Mesodermal cell (in vitro differentiated cells): ENCODE results near the gene PPP1R15B.

Experiments used
- H3K27ac ChIP-seq: 2 replicates; pipeline ENCODE4 v1.7.0; 2013; ENCODE audit warnings: mild to moderate bottlenecking, low read depth, low read length, moderate library complexity; ENCODE audit not compliant: severe bottlenecking
- H3K36me3 ChIP-seq: 2 replicates; pipeline ENCODE4 v1.7.1; 2013; ENCODE audit warnings: mild to moderate bottlenecking, low read length, moderate library complexity; ENCODE audit not compliant: control insufficient read depth, insufficient read depth
- H3K4me1 ChIP-seq: one replicate; pipeline ENCODE4 v1.7.1; 2013; ENCODE audit warnings: mild to moderate bottlenecking, low read length; ENCODE audit not compliant: insufficient read depth, control insufficient read depth, poor library complexity, severe bottlenecking
- H3K4me3 ChIP-seq: 2 replicates; pipeline ENCODE4 v1.7.0; 2013; ENCODE audit warnings: low read length, control low read depth, mild to moderate bottlenecking; ENCODE audit not compliant: insufficient read depth, poor library complexity, severe bottlenecking; ENCODE audit errors: extremely low read depth
- H3K9me3 ChIP-seq: 2 replicates; pipeline ENCODE4 v1.7.1; 2013; ENCODE audit warnings: mild to moderate bottlenecking, low read length, moderate library complexity; ENCODE audit not compliant: control insufficient read depth
- WGBS, 2 experiments: methylation state at CpG; one replicate each; pipeline ENCODE4 v1.1.5; 2013; ENCODE audit warnings: missing lambda C conversion rate in 2 of 2; ENCODE audit not compliant: insufficient coverage in 2 of 2; 5-methylcytosine and 5-hydroxymethylcytosine counted together

PPP1R15B gene

GRCh38 chr1:204418174-204419063, 6.8 kb upstream of the PPP1R15B start:
- Histone ChIP-seq H3K4me3 (no peak overlapping the region), H3K4me1 (peaks cover 30% of the 10 kb centered on the region), H3K9me3 (no peaks in the 10 kb centered on the region), H3K27ac (peak overlapping the region; percentile 94), H3K36me3 (peaks cover 16% of the 10 kb centered on the region)
- WGBS, 2 experiments = 92 to 99% methylated on average over 7 to 10 of the region's 10 CpGs

- no peak overlapping the region for H3K4me3 ChIP-seq
- 59 to 71% methylated on average over 8 of the region's 10 CpGs for WGBS, 2 experiments
- H3K4me1 ChIP-seq = peaks cover 30% of the 10 kb centered on the region
- no peaks in the 10 kb centered on the region for H3K9me3 ChIP-seq
- H3K27ac ChIP-seq = peak overlapping the region; percentile 94
- H3K36me3 ChIP-seq = peaks cover 10% of the 10 kb centered on the region
Measured at GRCh38 chr1:204417074-204417997, 5.7 kb upstream of the PPP1R15B start.

GRCh38 chr1:204416589-204417073, 5.0 kb upstream of the PPP1R15B start:
- peak overlapping the region; percentile 94 for H3K27ac ChIP-seq
- H3K9me3 ChIP-seq = no peaks in the 10 kb centered on the region
- H3K36me3 ChIP-seq = peaks cover 8% of the 10 kb centered on the region
- peaks cover 30% of the 10 kb centered on the region for H3K4me1 ChIP-seq
- H3K4me3 ChIP-seq = no peak overlapping the region

GRCh38 chr1:204415351-204415750, 3.7 kb upstream of the PPP1R15B start:
- Histone ChIP-seq H3K9me3 (no peaks in the 10 kb centered on the region), H3K4me3 (no peak overlapping the region), H3K27ac (no peak overlapping the region), H3K36me3 (peaks cover 4% of the 10 kb centered on the region), H3K4me1 (peaks cover 26% of the 10 kb centered on the region)
- 100% methylated on average over 1 of the region's 3 CpGs; no CpG with 5 or more reads in 1 of the 2 experiments for WGBS, 2 experiments

- no peak overlapping the region for H3K27ac ChIP-seq
- no peaks in the 10 kb centered on the region for H3K9me3 ChIP-seq
- H3K4me1 ChIP-seq = peaks cover 24% of the 10 kb centered on the region
- no peak overlapping the region for H3K4me3 ChIP-seq
- peaks cover 9% of the 10 kb centered on the region for H3K36me3 ChIP-seq
Measured at GRCh38 chr1:204414016-204414415, 2.4 kb upstream of the PPP1R15B start.

GRCh38 chr1:204413170-204413535, 1.5 kb upstream of the PPP1R15B start:
- 100% methylated on average over 1 of the region's 1 CpG; no CpG with 5 or more reads in 1 of the 2 experiments for WGBS, 2 experiments
- Histone ChIP-seq H3K27ac (no peak overlapping the region), H3K4me3 (no peak overlapping the region), H3K4me1 (peaks cover 17% of the 10 kb centered on the region), H3K36me3 (peaks cover 13% of the 10 kb centered on the region), H3K9me3 (no peaks in the 10 kb centered on the region)

- WGBS, 2 experiments = 1 to 2% methylated on average over 33 of the region's 38 CpGs
- H3K9me3 ChIP-seq = no peaks in the 10 kb centered on the region
- no peaks in the 10 kb centered on the region for H3K4me1 ChIP-seq
- peaks cover 21% of the 10 kb centered on the region for H3K36me3 ChIP-seq
- H3K4me3 ChIP-seq = peak overlapping the region; percentile 95
- peak overlapping the region; percentile 97 for H3K27ac ChIP-seq
Measured at GRCh38 chr1:204410688-204411450, 748 bp downstream of the PPP1R15B start.

GRCh38 chr1:204409836-204410687, 1.6 kb downstream of the PPP1R15B start:
- peak overlapping the region; percentile 95 for H3K4me3 ChIP-seq
- 0% methylated on average over 6 to 10 of the region's 10 CpGs for WGBS, 2 experiments
- H3K4me1 ChIP-seq = no peaks in the 10 kb centered on the region
- H3K36me3 ChIP-seq = peaks cover 26% of the 10 kb centered on the region
- no peaks in the 10 kb centered on the region for H3K9me3 ChIP-seq
- peak overlapping the region; percentile 97 for H3K27ac ChIP-seq

GRCh38 chr1:204409123-204409522, 2.5 kb downstream of the PPP1R15B start:
- no peak overlapping the region for H3K27ac ChIP-seq
- H3K36me3 ChIP-seq = peaks cover 36% of the 10 kb centered on the region
- WGBS, 2 experiments = no CpG with 5 or more reads among the region's 3 CpGs

More at GRCh38 chr1:204409123-204409522, 2.5 kb downstream of the PPP1R15B start:
- H3K4me3 ChIP-seq = peak overlapping the region; percentile 95
- no peaks in the 10 kb centered on the region for H3K9me3 ChIP-seq
- no peaks in the 10 kb centered on the region for H3K4me1 ChIP-seq
